ENCODE data around the gene TRAPPC12.

GRCh38 chr2:3491306-3491705, 111.8 kb downstream of the TRAPPC12 start:
- no peak for TF ChIP-seq CTCF (IDR thresholded peaks at IDR 0.05)
- no peak for TF ChIP-seq POLR2A (IDR thresholded peaks at IDR 0.05)
- no peak for TF ChIP-seq POLR2AphosphoS5 (IDR thresholded peaks at IDR 0.05)
- no peak for TF ChIP-seq EP300 (IDR thresholded peaks at IDR 0.05)
